Body of pancreas (tissue), 4 donors: ENCODE results near the gene ACSL5. TPM values are rescaled to one million over a fixed set of nuclear protein-coding genes. Genes with fewer than 3 reads are reported as not detected.

Source experiments
- ATAC-seq: fragments of 150-250 bp; one replicate; pipeline ENCODE4 v1.9.1; 2016
- DNase-seq, 4 donors: peaks; one replicate each; pipeline ENCODE4 v3.0.0-alpha.2; 2019
- H3K27ac ChIP-seq, 4 donors: fragments of 200-600 bp; sonication (generic); 1 replicate in 3 of 4; 2 replicates in 1 of 4; pipeline versions ENCODE4 v1.5.1 to v1.6.1; 2016 to 2019; ENCODE audit warnings: mild to moderate bottlenecking in 1 of 4, mixed read lengths in 1 of 4, moderate library complexity in 1 of 4
- H3K27me3 ChIP-seq, 2 donors: fragments of 200-600 bp; sonication (generic); one replicate each; pipeline ENCODE4 v1.6.0; 2016; ENCODE audit warnings: mild to moderate bottlenecking in 1 of 2
- H3K36me3 ChIP-seq, 2 donors: fragments of 200-600 bp; sonication (generic); replicated peaks in 1 of 2; 2 replicates each; pipeline ENCODE4 v1.5.1; 2016; ENCODE audit warnings: low read depth in 2 of 2; ENCODE audit not compliant: insufficient read depth in 1 of 2
- H3K4me1 ChIP-seq: fragments of 200-600 bp; sonication (generic); one replicate; pipeline ENCODE4 v1.6.0; 2016
- H3K4me3 ChIP-seq, 2 donors: fragments of 200-600 bp; sonication (generic); 1 replicate in 1 of 2; 2 replicates in 1 of 2; pipeline ENCODE4 v1.5.1; 2016 to 2019
- H3K9me3 ChIP-seq, 3 donors: fragments of 200-600 bp; sonication (generic); 1 replicate in 2 of 3; 2 replicates in 1 of 3; pipeline ENCODE4 v1.5.1; 2016
- POLR2A ChIP-seq, 3 donors: fragments of 450-650 bp; IDR thresholded peaks; one replicate each; pipeline ENCODE4 v1.6.1; 2016; ENCODE audit warnings: antibody characterized with exemption in 3 of 3, mild to moderate bottlenecking in 2 of 3
- WGBS, 2 donors: methylation state at CpG; one replicate each; pipeline ENCODE4 v1.1.5; 2017; 5-methylcytosine and 5-hydroxymethylcytosine counted together
- intact Hi-C: fragments of 100-400 bp; cut with DNase I; formaldehyde crosslinking; loops from one replicate; pipeline ENCODE4 v1.15.1; 2023
- total RNA-seq, 2 donors: library from RNA; depleted of rRNA; stranded (reverse); fragments of >200 nt; gene quantifications; one replicate each; pipeline ENCODE4 v1.1.0, GENCODE V29; 2016
- TF ChIP-seq, protein P1 (sequence below), 7 experiments: fragments of 450-650 bp in 4 of 7; fragments of 200-600 bp in 3 of 7; sonication (generic) in 3 of 7; IDR thresholded peaks; one replicate each; pipeline ENCODE4 v1.5.1; 2016 to 2019; ENCODE audit warnings: antibody characterized with exemption in 7 of 7

Gene ACSL5
- total RNA-seq, 2 donors from 2014 or later, result 7.3 to 9.6 TPM

DNA sequence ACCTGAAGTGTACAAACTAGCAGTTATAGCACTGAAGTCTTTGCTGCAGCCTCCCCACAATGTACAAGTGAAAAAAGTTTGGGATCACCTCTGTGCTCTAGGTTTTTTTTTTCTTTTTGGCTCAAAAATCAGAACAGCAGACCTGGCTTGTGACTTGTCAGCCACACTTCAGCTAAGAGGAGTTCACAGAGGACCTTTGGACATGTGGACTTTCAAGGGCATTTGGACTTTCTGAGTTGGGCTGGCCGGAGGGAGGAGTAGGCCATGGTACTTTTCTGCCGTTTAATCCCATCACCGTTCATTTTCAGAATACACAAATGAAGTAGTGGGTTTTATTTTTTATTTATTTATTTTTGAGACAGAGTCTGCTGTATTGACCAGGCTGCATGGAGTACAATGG is 21.9 kb upstream of the ACSL5 start:
- H3K4me3 ChIP-seq, result no peak overlapping the region
- no peaks in the 10 kb centered on the region for H3K4me1 ChIP-seq
- DNase-seq (no peak), ATAC-seq (no peak)
- intact Hi-C loops, result no loop called here
- no peaks in the 10 kb centered on the region for H3K27me3 ChIP-seq
- H3K9me3 ChIP-seq, result no peaks in the 10 kb centered on the region
- 61 to 77% methylated on average over 3 of the region's 3 CpGs for WGBS, 2 donors
- no peak for TF ChIP-seq POLR2A (IDR thresholded peaks at IDR 0.05)
- TF ChIP-seq, protein P1, sequence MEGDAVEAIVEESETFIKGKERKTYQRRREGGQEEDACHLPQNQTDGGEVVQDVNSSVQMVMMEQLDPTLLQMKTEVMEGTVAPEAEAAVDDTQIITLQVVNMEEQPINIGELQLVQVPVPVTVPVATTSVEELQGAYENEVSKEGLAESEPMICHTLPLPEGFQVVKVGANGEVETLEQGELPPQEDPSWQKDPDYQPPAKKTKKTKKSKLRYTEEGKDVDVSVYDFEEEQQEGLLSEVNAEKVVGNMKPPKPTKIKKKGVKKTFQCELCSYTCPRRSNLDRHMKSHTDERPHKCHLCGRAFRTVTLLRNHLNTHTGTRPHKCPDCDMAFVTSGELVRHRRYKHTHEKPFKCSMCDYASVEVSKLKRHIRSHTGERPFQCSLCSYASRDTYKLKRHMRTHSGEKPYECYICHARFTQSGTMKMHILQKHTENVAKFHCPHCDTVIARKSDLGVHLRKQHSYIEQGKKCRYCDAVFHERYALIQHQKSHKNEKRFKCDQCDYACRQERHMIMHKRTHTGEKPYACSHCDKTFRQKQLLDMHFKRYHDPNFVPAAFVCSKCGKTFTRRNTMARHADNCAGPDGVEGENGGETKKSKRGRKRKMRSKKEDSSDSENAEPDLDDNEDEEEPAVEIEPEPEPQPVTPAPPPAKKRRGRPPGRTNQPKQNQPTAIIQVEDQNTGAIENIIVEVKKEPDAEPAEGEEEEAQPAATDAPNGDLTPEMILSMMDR (IDR thresholded peaks at IDR 0.05), result no peak
- no peak overlapping the region for H3K27ac ChIP-seq
- no peaks in the 10 kb centered on the region for H3K36me3 ChIP-seq

DNA sequence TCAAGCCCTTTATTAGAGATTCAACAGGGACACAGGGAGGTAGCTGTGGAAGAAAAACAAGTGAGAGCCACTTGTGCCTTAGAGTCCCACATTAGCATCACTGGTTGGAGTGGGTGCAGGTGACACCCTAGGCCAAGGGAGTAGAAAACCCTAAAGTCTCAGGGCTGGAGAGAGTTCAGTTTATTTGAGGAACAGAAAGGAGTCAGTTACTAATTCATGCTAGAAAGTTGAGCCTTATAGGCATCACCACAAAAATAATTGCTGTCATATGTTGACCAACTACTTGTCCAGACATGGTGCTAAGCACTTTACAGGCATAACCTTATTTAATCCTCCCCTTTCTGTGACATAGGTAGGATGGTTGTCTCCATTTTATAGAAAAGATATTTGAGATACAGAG is 20.9 kb upstream of the ACSL5 start:
- no peak overlapping the region for H3K4me3 ChIP-seq
- ATAC-seq (no peak), DNase-seq (no peak)
- no peaks in the 10 kb centered on the region for H3K4me1 ChIP-seq
- H3K36me3 ChIP-seq, result no peaks in the 10 kb centered on the region
- no peak overlapping the region for H3K27ac ChIP-seq
- intact Hi-C loops, result no loop called here
- TF ChIP-seq, protein P1 (IDR thresholded peaks at IDR 0.05), result no peak
- TF ChIP-seq POLR2A (IDR thresholded peaks at IDR 0.05), result no peak
- no peaks in the 10 kb centered on the region for H3K27me3 ChIP-seq
- H3K9me3 ChIP-seq, result no peaks in the 10 kb centered on the region

DNA sequence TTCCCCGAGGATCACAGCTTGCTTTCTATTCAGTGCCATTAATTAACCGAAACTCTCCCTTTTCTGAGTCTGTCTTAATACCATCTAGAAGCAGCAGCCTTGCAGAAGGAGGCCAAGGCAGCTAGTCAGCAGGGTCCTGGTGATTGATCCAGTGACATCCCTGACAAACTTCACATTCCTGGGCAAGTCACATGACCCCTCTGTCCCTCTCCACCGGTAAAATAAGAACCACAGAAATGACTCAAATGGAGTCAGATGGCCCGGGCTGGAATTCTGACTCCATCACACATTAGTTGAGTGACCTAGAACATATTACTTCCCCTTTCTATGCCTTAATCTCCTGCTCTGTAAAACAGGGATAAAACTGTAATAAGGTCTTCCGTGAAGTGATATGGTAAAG is 17.2 kb upstream of the ACSL5 start:
- Histone ChIP-seq H3K4me3 (no peak overlapping the region), H3K36me3 (no peaks in the 10 kb centered on the region), H3K4me1 (no peaks in the 10 kb centered on the region), H3K27ac (no peak overlapping the region), H3K9me3 (no peaks in the 10 kb centered on the region), H3K27me3 (no peaks in the 10 kb centered on the region)
- ATAC-seq (no peak), DNase-seq (no peak)
- WGBS, 2 donors, result 54 to 92% methylated on average over 2 to 5 of the region's 5 CpGs
- TF ChIP-seq, protein P1 (IDR thresholded peaks at IDR 0.05), result no peak
- TF ChIP-seq POLR2A (IDR thresholded peaks at IDR 0.05), result no peak
- intact Hi-C loops, result no loop called here

DNA sequence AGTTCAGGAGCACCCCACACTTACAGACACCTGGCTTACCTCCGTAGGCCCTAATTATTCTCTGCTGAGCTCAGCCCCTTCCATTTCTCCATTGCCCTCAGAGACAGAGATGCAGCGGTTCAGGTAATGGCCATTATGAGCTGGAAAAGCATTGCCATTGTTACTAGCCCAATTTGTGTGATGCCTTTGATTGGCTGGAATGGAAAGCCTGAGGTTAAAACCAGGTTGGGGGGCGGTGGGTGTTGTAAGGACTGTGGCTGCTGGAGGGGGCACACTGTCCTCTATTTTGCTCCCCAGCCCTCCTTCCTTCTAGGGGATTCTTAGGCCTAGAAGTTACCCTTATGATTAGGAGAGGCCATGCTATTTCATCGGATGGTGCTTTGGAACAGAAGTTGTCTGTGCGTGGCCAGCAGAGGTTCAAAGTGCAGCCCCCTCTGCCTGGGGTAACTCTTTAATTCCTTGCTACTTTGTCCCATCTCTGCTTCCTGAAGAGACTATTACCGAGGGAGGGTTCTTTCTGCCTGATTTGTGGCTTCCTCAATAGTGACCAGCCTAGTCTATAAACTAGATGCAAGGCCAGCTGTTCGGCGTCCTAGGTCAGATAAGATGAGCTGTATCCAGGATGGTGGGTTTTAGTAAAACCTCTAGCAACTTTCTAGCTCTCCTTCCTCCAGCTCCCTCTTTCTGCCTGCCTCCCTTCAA is 14.2 kb upstream of the ACSL5 start:
- DNase-seq, result no peak
- Histone ChIP-seq H3K9me3 (no peaks in the 10 kb centered on the region), H3K4me3 (no peak overlapping the region), H3K4me1 (no peaks in the 10 kb centered on the region), H3K27ac (no peak overlapping the region), H3K27me3 (no peaks in the 10 kb centered on the region), H3K36me3 (no peaks in the 10 kb centered on the region)
- intact Hi-C loops, result no loop called here
- 63 to 76% methylated on average over 8 of the region's 8 CpGs for WGBS, 2 donors
- TF ChIP-seq POLR2A (IDR thresholded peaks at IDR 0.05), result no peak
- TF ChIP-seq, protein P1 (IDR thresholded peaks at IDR 0.05), result no peak
- no peak for ATAC-seq
